ENCODE results near the gene NUSAP1.
"Not testable (repeated sequence)": the region's sequence is repeated elsewhere in the genome, so short reads cannot be mapped to it uniquely, and the experiment has no call there.

NUSAP1 gene

GRCh38 chr15:41333026-41333562 is 413 bp downstream of the NUSAP1 start:
- no peak for FAIRE-seq

GRCh38 chr15:41334293-41335120 is 1.8 kb downstream of the NUSAP1 start:
- FAIRE-seq = no peak

GRCh38 chr15:41336549-41336948 is 3.9 kb downstream of the NUSAP1 start:
- no peak for FAIRE-seq

- FAIRE-seq = no peak
Measured at GRCh38 chr15:41337047-41337446, 4.4 kb downstream of the NUSAP1 start.

DNA sequence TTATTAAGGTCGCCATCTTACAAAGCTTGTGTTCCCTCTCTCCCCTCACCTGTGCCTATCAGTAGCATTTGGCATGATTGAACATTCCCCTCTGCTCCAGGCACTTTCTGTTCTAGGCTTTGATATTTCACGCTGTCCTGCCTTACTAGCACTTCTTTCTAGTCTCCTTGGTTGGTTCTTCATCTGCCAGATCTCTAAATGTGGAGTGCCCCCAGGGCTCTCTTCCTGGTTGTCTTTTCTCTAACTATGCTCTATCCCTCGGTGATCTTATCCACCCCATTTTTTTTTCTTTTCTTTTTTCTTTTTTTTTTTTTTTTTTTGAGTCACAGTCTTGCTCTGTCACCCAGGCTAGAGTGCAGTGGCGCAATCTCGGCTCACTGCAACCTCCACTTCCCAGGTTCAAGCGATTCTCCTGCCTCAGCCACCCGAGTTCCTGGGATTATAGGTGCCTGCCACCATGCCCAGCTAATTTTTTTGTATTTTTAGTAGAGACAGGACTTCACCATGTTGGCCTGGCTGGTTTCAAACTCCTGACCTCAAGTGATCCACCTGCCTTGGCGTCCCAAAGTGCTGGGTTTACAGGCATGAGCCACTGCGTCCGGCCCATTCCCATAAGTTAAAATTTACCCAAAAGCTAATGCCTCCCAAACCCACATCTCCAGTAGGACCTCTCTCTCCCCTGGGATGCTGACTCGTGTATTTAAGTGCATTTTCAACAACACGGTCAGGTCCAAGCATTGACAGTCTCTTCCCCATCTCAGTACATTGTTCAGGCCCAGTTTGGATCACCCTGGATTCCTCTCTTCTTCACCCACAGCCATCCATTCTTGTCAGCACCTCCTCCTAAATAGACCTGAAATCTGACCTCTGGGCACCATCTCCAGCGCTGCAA is 5.2 kb downstream of the NUSAP1 start:
- FAIRE-seq = no peak

- FAIRE-seq = no peak
Measured at GRCh38 chr15:41340189-41340695, 7.6 kb downstream of the NUSAP1 start.

DNA sequence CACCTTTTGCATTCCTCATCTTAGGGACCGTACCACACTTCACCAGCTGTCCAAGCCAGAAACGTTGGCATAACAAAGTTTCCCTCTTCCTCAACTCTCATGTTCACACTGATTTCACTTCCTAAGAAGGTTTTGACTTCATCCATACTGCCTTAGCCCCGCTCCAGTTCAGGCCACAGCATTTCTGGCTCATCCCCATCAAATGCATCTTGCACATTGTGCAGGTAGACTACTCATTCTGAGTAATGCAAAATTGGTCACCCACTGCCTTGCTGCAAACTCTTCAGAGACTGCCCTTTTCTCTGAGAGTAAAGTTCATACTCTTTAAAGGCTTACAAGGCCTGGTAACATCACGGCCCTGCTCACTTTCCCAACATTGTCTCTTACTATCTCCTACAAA is 8.8 kb downstream of the NUSAP1 start:
- FAIRE-seq = no peak

- no peak for FAIRE-seq
Measured at GRCh38 chr15:41347236-41347635, 14.6 kb downstream of the NUSAP1 start.

GRCh38 chr15:41350057-41350717 is 17.5 kb downstream of the NUSAP1 start:
- FAIRE-seq = no peak

GRCh38 chr15:41354371-41354770 is 21.7 kb downstream of the NUSAP1 start:
- no peak for FAIRE-seq

GRCh38 chr15:41367418-41367817 is 34.7 kb downstream of the NUSAP1 start:
- no peak for FAIRE-seq

DNA sequence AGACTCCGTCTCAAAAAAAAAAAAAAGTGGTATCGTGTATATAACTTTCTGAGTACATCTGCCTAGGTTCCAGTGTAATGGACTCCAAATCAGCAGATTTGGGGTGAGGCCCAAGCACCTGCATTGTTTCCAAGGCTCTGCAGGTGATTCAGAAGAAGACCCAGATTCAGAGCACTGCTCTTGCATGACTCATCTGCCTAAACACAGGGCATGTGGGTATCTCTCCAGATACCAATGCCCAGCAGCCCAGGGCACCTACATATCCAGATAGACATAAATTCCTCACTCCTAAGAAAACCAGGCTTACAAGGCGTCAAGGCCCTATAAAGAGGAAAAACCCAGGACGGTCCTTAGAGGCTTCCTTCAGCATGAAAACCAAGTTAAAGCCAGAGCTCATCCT is 45.3 kb downstream of the NUSAP1 start:
- FAIRE-seq = no peak

GRCh38 chr15:41383974-41384749 is 51.5 kb downstream of the NUSAP1 start:
- not testable (repeated sequence) for FAIRE-seq

GRCh38 chr15:41387646-41388045 is 55.0 kb downstream of the NUSAP1 start:
- no peak for FAIRE-seq

- FAIRE-seq = no peak
Measured at GRCh38 chr15:41392659-41393058, 60.0 kb downstream of the NUSAP1 start.

- FAIRE-seq = no peak
Measured at GRCh38 chr15:41394924-41395323, 62.2 kb downstream of the NUSAP1 start.

DNA sequence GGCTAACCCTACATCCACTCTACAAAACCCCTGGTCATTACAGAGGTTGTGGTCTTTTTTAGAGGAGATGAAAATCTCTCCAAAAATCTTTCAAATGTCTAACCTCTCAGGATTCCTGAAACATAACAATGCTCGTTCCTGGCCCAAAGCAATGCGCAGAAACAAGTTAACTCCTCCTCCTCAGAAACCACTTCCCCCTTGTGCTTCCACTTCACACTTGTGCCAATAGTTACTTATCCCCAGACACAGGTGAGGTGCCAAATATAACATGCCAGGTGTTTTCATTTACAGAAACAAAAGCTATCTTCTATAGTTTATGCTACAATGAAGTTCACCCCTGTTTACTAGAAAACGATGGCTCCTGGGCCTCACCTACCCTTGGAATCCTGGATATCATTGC is 63.4 kb downstream of the NUSAP1 start:
- no peak for FAIRE-seq

DNA sequence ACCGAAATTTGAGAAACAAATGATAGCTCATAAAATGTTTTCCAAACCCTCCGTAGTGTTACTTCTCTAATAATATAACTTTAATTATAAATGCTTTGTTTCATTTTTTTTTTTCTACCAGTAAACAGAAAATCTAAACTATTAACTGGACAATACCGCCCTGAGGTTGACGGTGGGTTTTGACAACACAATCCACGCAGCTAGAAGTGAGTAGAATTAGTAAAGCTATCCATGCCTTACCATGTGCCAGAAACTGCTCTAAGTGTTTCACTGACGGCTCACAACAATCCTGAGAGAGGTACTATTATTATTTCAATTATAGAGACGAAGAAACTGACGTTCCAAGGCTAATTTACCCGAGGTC is 69.2 kb downstream of the NUSAP1 start:
- FAIRE-seq = no peak

DNA sequence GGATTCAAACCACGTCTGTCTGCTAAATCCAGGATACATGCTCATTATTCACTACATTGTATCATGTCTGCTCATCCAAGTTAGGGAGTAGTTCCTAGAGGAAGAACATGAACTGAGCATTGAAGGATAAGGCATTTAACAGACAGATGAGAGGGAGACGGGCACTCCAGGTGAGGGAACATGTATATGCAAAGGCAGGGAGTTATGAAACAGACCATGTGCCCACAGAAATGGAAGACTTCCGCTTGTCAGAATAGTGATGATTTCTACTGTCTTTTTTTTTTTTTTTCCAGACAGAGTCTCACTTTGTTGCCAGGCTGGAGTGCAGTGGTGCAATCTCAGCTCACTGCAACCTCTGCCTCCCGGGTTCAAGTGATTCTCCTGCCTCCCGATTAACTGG is 74.7 kb downstream of the NUSAP1 start:
- no peak for FAIRE-seq

- FAIRE-seq = no peak
Measured at GRCh38 chr15:41408234-41408641, 75.6 kb downstream of the NUSAP1 start.

DNA sequence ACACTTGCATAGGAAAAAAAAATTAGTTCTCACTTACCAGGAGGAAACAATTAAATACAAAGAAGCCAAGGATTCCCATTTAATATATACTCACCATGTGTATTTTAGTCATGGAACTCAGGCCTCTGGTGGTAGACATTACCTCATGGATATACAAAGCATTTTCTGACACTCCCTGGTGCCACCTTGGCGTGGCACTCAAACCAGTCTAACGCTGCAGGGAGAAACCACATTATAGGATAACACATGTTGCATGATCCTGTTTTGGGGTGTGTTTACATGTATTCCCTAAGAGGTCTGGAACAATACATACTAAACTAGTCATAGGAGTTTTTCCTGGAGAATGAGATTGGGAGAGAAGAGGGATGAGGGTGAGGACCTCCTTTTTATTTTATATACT is 78.3 kb downstream of the NUSAP1 start:
- no peak for FAIRE-seq

- FAIRE-seq = no peak
Measured at GRCh38 chr15:41411441-41411840, 78.8 kb downstream of the NUSAP1 start.

Data from G401.6 (cell line).